GM12878 (cell line): Measurements from ENCODE around the gene SAXO1. TPM values are rescaled to one million over a fixed set of nuclear protein-coding genes. Genes with fewer than 3 reads are reported as not detected.

Source experiments
- ATAC-seq: fragments of 200-7000 bp; cut with Tn5 transposase; 3 replicates; pipeline ENCODE4 v1.9.1; 2020; ENCODE audit warnings: mild to moderate bottlenecking, moderate library complexity
- BruUV-seq: library from RNA; stranded (reverse); fragments of 400-500 nt; replicated peaks from 2 replicates; lab custom pipeline; 2021; lab: Mats Ljungman, UMichigan
- CTCF ChIA-PET: fragments of 300-600 bp; sonication (Branson Sonifier 250); formaldehyde crosslinking; extraction: SDS; loops from one replicate; lab custom pipeline; 2021; ENCODE audit warnings: inconsistent platforms; lab: Yijun Ruan, JAX
- POLR2A ChIA-PET: fragments of 350-600 bp; formaldehyde crosslinking; extraction: SDS; loops from one replicate; lab custom pipeline; 2021; ENCODE audit warnings: inconsistent platforms; lab: Charles Lee
- RAD21 ChIA-PET: fragments of 300-600 bp; sonication (Branson Sonifier 250); formaldehyde crosslinking; loops from one replicate; lab custom pipeline; 2023; ENCODE audit warnings: antibody characterized with exemption; ENCODE audit not compliant: unreplicated experiment; lab: Charles Lee
- SMC1A ChIA-PET: fragments of 300-600 bp; sonication (Branson Sonifier 250); formaldehyde crosslinking; loops from one replicate; lab custom pipeline; 2023; ENCODE audit not compliant: unreplicated experiment, uncharacterized antibody; lab: Charles Lee
- DNase-seq: peaks from one replicate; pipeline ENCODE4 v3.0.0-alpha.2; 2011; ENCODE audit warnings: low read depth, low spot score
- FAIRE-seq: peaks from 3 replicates; lab custom pipeline; 2011; peaks lifted over from hg19 to GRCh38; lab: Jason Lieb, UNC
- H2AFZ ChIP-seq: 2 replicates; pipeline ENCODE4 v1.6.0; 2011; ENCODE audit warnings: low read depth, low read length, control low read depth; ENCODE audit not compliant: control insufficient read depth
- H3K27ac ChIP-seq: 2 replicates; pipeline ENCODE4 v1.5.1; 2011; ENCODE audit warnings: control low read depth; ENCODE audit not compliant: control insufficient read depth, insufficient read depth
- H3K27me3 ChIP-seq, 2 experiments: replicated peaks in 1 of 2; 2 replicates each; pipeline versions ENCODE4 v1.6.0 to v1.6.1; 2011; ENCODE audit warnings: low read length in 1 of 2; ENCODE audit not compliant: control insufficient read depth in 2 of 2, insufficient read depth in 2 of 2
- H3K36me3 ChIP-seq, 2 experiments: 2 replicates each; pipeline ENCODE4 v1.5.1; 2011; ENCODE audit warnings: low read length in 1 of 2; ENCODE audit not compliant: control insufficient read depth in 2 of 2, insufficient read depth in 2 of 2
- H3K4me1 ChIP-seq: 2 replicates; pipeline ENCODE4 v1.6.1; 2011; ENCODE audit warnings: mild to moderate bottlenecking, low read length, moderate library complexity, mixed read lengths; ENCODE audit not compliant: control insufficient read depth, insufficient read depth
- H3K4me2 ChIP-seq: 2 replicates; pipeline ENCODE4 v1.6.0; 2011; ENCODE audit warnings: control low read depth; ENCODE audit not compliant: control insufficient read depth, insufficient read depth
- H3K4me3 ChIP-seq: fragments of 200-600 bp; sonication (generic); 2 replicates; pipeline ENCODE4 v1.5.1; 2016
- H3K79me2 ChIP-seq: 2 replicates; pipeline ENCODE4 v1.6.0; 2011; ENCODE audit warnings: low read length; ENCODE audit not compliant: control insufficient read depth, insufficient read depth
- H3K9ac ChIP-seq: 2 replicates; pipeline ENCODE4 v1.8.0; 2011; ENCODE audit warnings: low read length, control low read depth, mixed read lengths; ENCODE audit not compliant: control insufficient read depth, insufficient read depth
- H3K9me3 ChIP-seq: replicated peaks from 3 replicates; pipeline ENCODE4 v1.5.1; 2011; ENCODE audit warnings: mild to moderate bottlenecking, low read length; ENCODE audit not compliant: control insufficient read depth, insufficient read depth
- H4K20me1 ChIP-seq: 2 replicates; pipeline ENCODE4 v1.6.0; 2011; ENCODE audit not compliant: control insufficient read depth, insufficient read depth
- BRCA1 ChIP-seq: IDR thresholded peaks from 2 replicates; pipeline ENCODE4 v1.6.1; 2011; ENCODE audit warnings: low read depth, low read length, improper control_type of control experiment
- CREM ChIP-seq: IDR thresholded peaks from 2 replicates; pipeline ENCODE4 v1.6.1; 2014; ENCODE audit warnings: antibody characterized with exemption, low read depth
- KDM1A ChIP-seq: fragments of 200-600 bp; sonication (generic); IDR thresholded peaks from 2 replicates; pipeline ENCODE4 v1.6.1; 2016; ENCODE audit warnings: borderline replicate concordance
- MLLT1 ChIP-seq: fragments of 450-650 bp; IDR thresholded peaks from 2 replicates; pipeline ENCODE4 v1.6.1; 2016; ENCODE audit warnings: mild to moderate bottlenecking
- POLR2AphosphoS5 ChIP-seq: IDR thresholded peaks from 2 replicates; pipeline ENCODE4 v1.6.1; 2011; ENCODE audit warnings: mild to moderate bottlenecking, low read length, inconsistent platforms
- RAD21 ChIP-seq: IDR thresholded peaks from 2 replicates; pipeline ENCODE4 v1.6.1; 2011; ENCODE audit warnings: mild to moderate bottlenecking, low read depth, low read length, moderate library complexity; ENCODE audit not compliant: insufficient read depth
- RAD51 ChIP-seq: fragments of 450-650 bp; IDR thresholded peaks from 2 replicates; pipeline ENCODE4 v1.6.1; 2016; ENCODE audit warnings: moderate library complexity, mild to moderate bottlenecking, inconsistent platforms
- RELA ChIP-seq: fragments of 450-650 bp; IDR thresholded peaks from 2 replicates; pipeline ENCODE4 v1.8.0; 2014; ENCODE audit warnings: borderline replicate concordance; ENCODE audit not compliant: partially characterized antibody
- YY1 ChIP-seq: IDR thresholded peaks from 2 replicates; pipeline ENCODE4 v1.6.1; 2011; ENCODE audit warnings: low read depth, mild to moderate bottlenecking, low read length
- ZSCAN29 ChIP-seq: fragments of 450-650 bp; IDR thresholded peaks from 2 replicates; pipeline ENCODE4 v1.6.1; 2017; ENCODE audit warnings: mild to moderate bottlenecking, moderate library complexity
- WGBS: methylation state at CpG from one replicate; pipeline ENCODE4 v1.1.6; 2016; ENCODE audit warnings: low lambda C conversion rate; ENCODE audit not compliant: insufficient replicate concordance, insufficient coverage; ENCODE audit errors: missing lambda C conversion rate; 5-methylcytosine and 5-hydroxymethylcytosine counted together
- in situ Hi-C: fragments of 300-500 bp; cut with MboI; formaldehyde crosslinking; loops from 9 replicates; pipeline ENCODE4 v1.14.3; 2018; ENCODE audit warnings: mixed read lengths
- intact Hi-C: fragments of 100-400 bp; cut with micrococcal nuclease; formaldehyde crosslinking; loops from one replicate; pipeline ENCODE4 v1.14.2; 2022; ENCODE audit not compliant: unreplicated experiment
- polyA plus RNA-seq, 11 experiments: library from polyadenylated mRNA; depleted of rRNA in 4 of 11; unstranded in 6 of 11; stranded (reverse) in 5 of 11; fragments of >200 nt; fragmentation: Nextera tagmentation in 4 of 11; fragmentation: Illumina TruSeq in 1 of 11; extraction: Ambion mirVana in 4 of 11; extraction: Trizol in 1 of 11; gene quantifications; 1 replicate in 1 of 11; 2 replicates in 10 of 11; pipeline versions ENCODE4 v1.2.1 to v1.2.3, GENCODE V29; 2011 to 2016; ENCODE audit warnings: inconsistent platforms in 2 of 11, missing spikeins in 2 of 11, low read depth in 1 of 11
- total RNA-seq, 4 experiments: library from RNA; depleted of rRNA in 3 of 4; stranded (reverse); fragments of >200 nt in 3 of 4; fragmentation: Illumina TruSeq in 1 of 4; extraction: Trizol in 1 of 4; gene quantifications; 2 replicates each; pipeline versions ENCODE4 v1.2.1 to v1.2.3, GENCODE V29; 2013 to 2021
- TF ChIP-seq, protein P1 (sequence below): fragments of 450-650 bp; IDR thresholded peaks from 2 replicates; pipeline ENCODE4 v1.6.1; 2016; ENCODE audit warnings: mild to moderate bottlenecking

Gene SAXO1
- total and polyA plus RNA-seq, 10 of the 15 experiments (the other 5 are each of a cell fraction or from before 2014, with no cell fraction given) = under 0.01 to 0.01 TPM; not detected in 8

- Histone ChIP-seq H3K4me3 (no peak overlapping the region), H4K20me1 (no peaks in the 10 kb centered on the region), H3K27ac (no peak overlapping the region), H3K27me3 (no peaks in the 10 kb centered on the region), H3K36me3 (no peaks in the 10 kb centered on the region), H3K4me2 (no peak overlapping the region), H3K79me2 (no peaks in the 10 kb centered on the region), H2AFZ (no peak overlapping the region), H3K9me3 (no peaks in the 10 kb centered on the region; the same call in 2 of the 3 replicates), H3K4me1 (peaks cover 15% of the 10 kb centered on the region), H3K9ac (no peak overlapping the region)
- intact Hi-C loops = no loop called here
- DNase-seq = no peak
- ChIA-PET POLR2A (no interaction called here), SMC1A (interaction anchor here (0.7 to 1.2 kb wide), 3 partner anchors 41 to 263 kb away, joined by 3 read pairs; no protein-coding TSS in a partner anchor), RAD21 (no interaction called here), CTCF (no interaction called here)
- FAIRE-seq = no peak
- TF ChIP-seq RAD21 = no peak
- no peak for TF ChIP-seq RAD51
- no peak for TF ChIP-seq MLLT1
- TF ChIP-seq, protein P1, sequence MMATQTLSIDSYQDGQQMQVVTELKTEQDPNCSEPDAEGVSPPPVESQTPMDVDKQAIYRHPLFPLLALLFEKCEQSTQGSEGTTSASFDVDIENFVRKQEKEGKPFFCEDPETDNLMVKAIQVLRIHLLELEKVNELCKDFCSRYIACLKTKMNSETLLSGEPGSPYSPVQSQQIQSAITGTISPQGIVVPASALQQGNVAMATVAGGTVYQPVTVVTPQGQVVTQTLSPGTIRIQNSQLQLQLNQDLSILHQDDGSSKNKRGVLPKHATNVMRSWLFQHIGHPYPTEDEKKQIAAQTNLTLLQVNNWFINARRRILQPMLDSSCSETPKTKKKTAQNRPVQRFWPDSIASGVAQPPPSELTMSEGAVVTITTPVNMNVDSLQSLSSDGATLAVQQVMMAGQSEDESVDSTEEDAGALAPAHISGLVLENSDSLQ = no peak
- TF ChIP-seq RELA = no peak
- TF ChIP-seq YY1 = no peak
- no peak for TF ChIP-seq BRCA1
- no peak for TF ChIP-seq KDM1A
- TF ChIP-seq CREM = no peak
- TF ChIP-seq POLR2AphosphoS5 = no peak
- no peak for TF ChIP-seq ZSCAN29
- in situ Hi-C loops = no loop called here
- no TSS peak for BruUV-seq
- 78% methylated on average over 5 of the region's 5 CpGs for WGBS
- ATAC-seq = no peak
Measured at GRCh38 chr9:18891946-18892670, 140.9 kb downstream of the SAXO1 start.
